ENCODE data around the gene PPP1R12B. TPM values are rescaled to one million over a fixed set of nuclear protein-coding genes. Genes with fewer than 3 reads are reported as not detected.
"Not testable (repeated sequence)": the region's sequence is repeated elsewhere in the genome, so short reads cannot be mapped to it uniquely, and the experiment has no call there.

The PPP1R12B gene
- polyA plus RNA-seq, 3 donors from 2014 or later: 3.8 to 8.3 (median 4.3) TPM

GRCh38 chr1:202628646-202629215, 280.2 kb downstream of the PPP1R12B start:
- H3K27ac Mint-ChIP-seq: peak overlapping the region; percentile 53 to 82 (median 76)
- no peaks in the 10 kb centered on the region for H3K9me3 Mint-ChIP-seq
- no peaks in the 10 kb centered on the region for H3K36me3 Mint-ChIP-seq
- no peak for DNase-seq
- peaks cover 3 to 9% (median 5%) of the 10 kb centered on the region in 3 donors for H3K27me3 Mint-ChIP-seq (ENCODE audit: low read depth in 3 of 3)
- H3K4me1 Mint-ChIP-seq: peaks cover 56 to 57% of the 10 kb centered on the region in 2 donors
- H3K4me3 Mint-ChIP-seq: peak overlapping the region; percentile 62 to 87 (median 73)

DNA sequence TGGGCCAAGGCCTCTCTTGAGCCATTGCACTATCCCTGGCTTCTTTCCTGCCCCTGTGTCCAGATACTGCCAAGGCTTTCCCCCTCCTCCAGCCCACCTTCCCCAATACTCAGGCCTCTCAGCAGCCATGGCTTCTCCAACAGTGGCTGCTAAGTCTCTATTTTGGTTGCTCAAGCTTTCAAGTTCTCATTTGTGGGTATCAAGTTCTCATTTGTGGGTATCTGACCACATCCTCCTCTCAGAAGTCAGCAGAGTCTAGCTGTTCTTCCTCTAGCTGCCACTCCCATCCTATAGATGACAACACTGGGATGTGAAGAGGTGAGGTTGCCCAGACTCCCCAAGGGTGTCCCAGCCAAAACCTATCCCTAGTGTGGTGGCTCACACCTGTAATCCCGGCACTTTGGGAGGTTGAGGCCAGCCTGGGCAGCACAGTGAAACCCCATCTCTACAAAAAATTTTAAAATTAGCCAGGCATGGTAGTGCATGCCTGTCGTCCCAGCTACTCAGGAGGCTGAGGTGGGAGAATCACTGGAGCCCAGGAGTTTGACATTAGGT, 280.8 kb downstream of the PPP1R12B start:
- peak; percentile 71 to 77 (median 75) for DNase-seq
- H3K4me3 Mint-ChIP-seq: peak overlapping the region; percentile 62 to 87 (median 73)
- H3K36me3 Mint-ChIP-seq; H3K9me3 Mint-ChIP-seq; H3K27me3 Mint-ChIP-seq (ENCODE audit: low read depth in 3 of 3): not testable (repeated sequence)
- H3K27ac Mint-ChIP-seq: peak overlapping the region; percentile 53 to 82 (median 76)
- peaks cover 56 to 57% of the 10 kb centered on the region in 2 donors for H3K4me1 Mint-ChIP-seq

GRCh38 chr1:202630096-202630495, 281.6 kb downstream of the PPP1R12B start:
- Mint-ChIP-seq H3K27me3 (ENCODE audit: low read depth in 3 of 3) (peaks cover 3 to 15% (median 5%) of the 10 kb centered on the region in 3 donors), H3K4me3 (peak overlapping the region in 3 of 5 donors; percentile 47 to 71 (median 57)), H3K4me1 (peaks cover 56 to 57% of the 10 kb centered on the region in 2 donors)
- DNase-seq, H3K36me3 Mint-ChIP-seq, H3K9me3 Mint-ChIP-seq, H3K27ac Mint-ChIP-seq: not testable (repeated sequence)

DNA sequence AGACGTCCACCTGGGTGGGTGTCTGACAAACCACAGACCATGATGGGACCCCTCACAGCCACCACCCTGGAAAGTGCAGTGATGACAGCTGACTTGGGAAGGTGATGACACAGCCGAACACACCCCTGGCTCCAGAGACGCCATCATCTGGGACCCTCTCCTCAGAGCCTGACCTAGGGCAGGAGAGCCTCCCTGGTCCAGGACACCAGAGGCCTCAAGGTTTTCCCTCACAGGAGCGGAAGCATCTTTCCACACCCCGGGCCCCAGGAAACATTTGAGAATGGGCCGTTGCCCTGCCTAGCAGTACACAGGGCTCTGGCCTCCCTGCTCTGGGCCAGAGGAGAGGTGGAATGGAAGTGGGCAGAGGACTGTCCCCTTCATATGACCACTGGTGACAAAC, 282.0 kb downstream of the PPP1R12B start:
- Mint-ChIP-seq H3K4me1 (peaks cover 55% of the 10 kb centered on the region in 2 donors), H3K27me3 (ENCODE audit: low read depth in 3 of 3) (peaks cover 3 to 15% (median 5%) of the 10 kb centered on the region in 3 donors), H3K36me3 (no peaks in the 10 kb centered on the region), H3K27ac (no peak overlapping the region), H3K4me3 (peak overlapping the region in 1 of 5 donors; percentile 30), H3K9me3 (no peaks in the 10 kb centered on the region)
- DNase-seq: no peak

DNA sequence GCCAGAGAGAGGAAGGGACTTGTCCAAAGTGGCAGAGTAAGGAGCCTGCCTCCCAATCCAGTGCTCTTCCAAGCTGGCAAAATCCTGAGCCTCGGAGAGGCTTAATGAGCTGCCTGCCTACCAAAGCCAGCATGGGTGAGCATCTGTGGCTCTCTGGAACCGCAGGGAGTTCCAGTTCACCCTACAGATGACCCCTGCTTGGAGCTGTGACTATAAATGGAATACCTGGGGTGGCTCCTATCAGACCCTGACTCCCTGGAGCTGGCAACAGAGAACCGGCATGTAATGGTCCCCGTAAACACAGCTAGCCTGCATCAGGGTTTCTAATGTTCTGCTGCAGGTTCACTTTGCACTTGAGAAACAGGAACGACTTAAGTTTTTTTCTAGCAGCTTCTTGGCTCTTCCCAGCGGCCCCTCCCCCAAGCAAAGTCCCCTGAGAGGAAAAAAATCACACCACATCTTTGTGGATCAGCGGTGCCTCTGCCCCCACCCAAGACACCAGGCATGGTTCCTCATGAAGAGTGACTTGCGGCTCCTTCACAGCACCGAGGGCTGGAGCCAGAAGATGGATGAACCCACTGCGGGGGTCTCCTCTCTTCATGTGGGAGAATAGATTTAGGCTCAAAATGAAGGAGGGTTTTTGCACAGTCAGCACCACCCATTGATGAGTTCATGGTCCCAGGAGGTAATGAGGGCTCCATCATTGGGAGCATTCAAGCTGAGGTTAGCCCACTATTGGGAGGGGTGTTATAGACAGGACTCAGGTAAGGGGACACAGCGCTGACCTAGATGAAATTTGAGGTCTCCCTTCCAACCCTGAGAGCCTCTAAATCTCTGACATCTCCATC, 282.8 kb downstream of the PPP1R12B start:
- Mint-ChIP-seq H3K36me3 (no peaks in the 10 kb centered on the region), H3K27ac (no peak overlapping the region), H3K4me3 (peak overlapping the region in 1 of 5 donors; percentile 30), H3K4me1 (peaks cover 51% of the 10 kb centered on the region in 2 donors), H3K9me3 (no peaks in the 10 kb centered on the region), H3K27me3 (ENCODE audit: low read depth in 3 of 3) (peaks cover 3 to 15% (median 7%) of the 10 kb centered on the region in 3 donors)
- no peak for DNase-seq

- Mint-ChIP-seq H3K4me1 (peaks cover 42 to 43% of the 10 kb centered on the region in 2 donors), H3K4me3 (no peak overlapping the region), H3K27ac (peak overlapping the region in 1 of 6 donors; percentile 20), H3K36me3 (no peaks in the 10 kb centered on the region), H3K27me3 (ENCODE audit: low read depth in 3 of 3) (peaks cover 3 to 15% (median 10%) of the 10 kb centered on the region in 3 donors), H3K9me3 (no peaks in the 10 kb centered on the region)
- DNase-seq: no peak
These were observed 283.7 kb downstream of the PPP1R12B start for GRCh38 chr1:202632241-202632640.

DNA sequence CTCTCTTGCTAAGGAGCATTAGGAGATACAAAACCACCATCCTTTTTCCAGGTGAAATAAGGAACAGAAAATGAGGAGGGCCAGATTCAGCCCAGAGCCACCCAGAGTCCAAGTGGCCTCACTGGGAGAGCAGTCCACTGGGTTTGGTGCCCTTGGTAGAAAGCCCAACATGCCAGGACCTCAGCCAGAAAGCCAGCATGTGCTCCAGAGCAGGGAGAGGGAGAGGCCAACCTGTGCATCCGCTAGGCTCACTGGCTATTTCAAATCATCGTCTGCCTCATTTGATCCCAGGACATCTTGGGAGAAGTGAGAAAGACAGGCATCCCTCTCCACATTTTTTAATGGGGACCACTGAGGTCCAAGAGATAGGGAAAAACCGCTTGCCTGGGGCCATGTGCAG, 287.7 kb downstream of the PPP1R12B start:
- H3K36me3 Mint-ChIP-seq, H3K27ac Mint-ChIP-seq, H3K9me3 Mint-ChIP-seq, DNase-seq, H3K4me3 Mint-ChIP-seq: not testable (repeated sequence)
- peaks cover 8 to 10% of the 10 kb centered on the region in 2 donors for H3K4me1 Mint-ChIP-seq
- peaks cover 11 to 16% (median 11%) of the 10 kb centered on the region in 3 donors for H3K27me3 Mint-ChIP-seq (ENCODE audit: low read depth in 3 of 3)

DNA sequence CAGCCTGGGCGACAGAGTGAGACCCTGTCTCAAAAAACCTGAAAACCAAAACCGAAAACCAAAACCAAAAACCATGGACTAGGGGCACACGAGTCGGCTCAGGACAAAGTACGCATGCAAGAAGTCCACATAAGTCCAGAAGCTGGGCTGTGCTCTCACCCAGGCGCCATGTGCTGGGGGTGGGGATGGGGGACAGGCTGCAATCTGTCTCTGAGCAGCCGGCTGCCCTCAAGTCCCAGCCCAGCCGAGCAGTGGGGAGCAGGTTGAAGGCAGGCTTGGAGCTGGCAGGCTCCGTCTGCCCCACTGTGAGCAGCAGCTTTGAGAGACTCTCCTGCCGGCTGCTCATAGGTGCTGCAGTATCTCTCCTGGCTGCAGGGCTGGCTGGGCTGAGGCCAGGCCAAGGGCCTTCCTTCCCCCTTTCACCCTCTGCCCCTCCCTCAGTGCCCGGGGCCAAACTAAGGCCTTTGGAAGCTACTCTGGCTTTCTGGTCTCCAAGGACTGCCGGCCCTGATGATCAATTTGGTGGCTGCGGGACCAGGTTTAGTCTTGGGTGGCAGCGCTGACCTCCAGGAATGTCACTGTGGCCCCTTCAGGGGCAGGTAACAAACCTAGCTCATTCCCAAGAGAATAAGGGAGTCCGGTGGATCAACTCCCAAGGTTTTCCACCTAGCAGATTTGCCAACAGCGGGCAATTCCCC, 289.0 kb downstream of the PPP1R12B start:
- not testable (repeated sequence) for H3K36me3 Mint-ChIP-seq, H3K9me3 Mint-ChIP-seq, H3K4me3 Mint-ChIP-seq, DNase-seq, H3K27ac Mint-ChIP-seq
- peaks cover 10 to 22% (median 16%) of the 10 kb centered on the region in 3 donors for H3K27me3 Mint-ChIP-seq (ENCODE audit: low read depth in 3 of 3)
- H3K4me1 Mint-ChIP-seq: peaks cover 13 to 15% of the 10 kb centered on the region in 2 donors

DNA sequence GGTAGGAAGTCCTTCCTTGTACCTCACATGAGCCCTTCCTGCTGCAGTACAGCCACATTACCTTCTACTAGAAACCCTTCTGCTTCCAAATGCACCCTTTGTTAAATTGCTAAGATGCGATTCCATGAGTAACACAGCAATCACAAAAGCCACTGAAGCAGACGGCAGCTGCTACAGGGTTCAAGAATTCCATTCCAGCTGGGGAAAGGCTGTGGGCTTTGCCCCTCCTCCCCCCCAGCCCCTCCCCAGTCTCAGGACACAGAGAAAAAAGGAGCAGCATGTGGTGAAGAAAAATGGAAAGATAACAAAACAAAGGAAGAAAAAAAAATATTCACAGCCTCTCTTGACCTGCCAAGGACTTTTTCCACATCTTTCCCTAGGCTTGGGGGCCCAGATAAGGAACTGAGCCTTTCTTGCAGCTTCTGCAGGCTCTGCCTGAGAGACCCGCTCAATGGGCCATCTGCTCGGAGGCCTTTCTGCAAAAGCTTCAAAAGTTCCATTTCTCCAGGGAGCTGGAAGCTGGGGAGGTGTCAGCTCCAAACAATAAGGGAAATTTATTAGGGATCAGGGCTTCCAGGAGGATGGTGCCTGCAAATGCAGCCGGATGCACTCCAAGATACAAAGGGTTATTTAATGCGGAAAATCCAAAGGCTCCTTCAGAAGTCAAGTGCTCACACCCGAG, 289.7 kb downstream of the PPP1R12B start:
- no peak for DNase-seq
- H3K27ac Mint-ChIP-seq: no peak overlapping the region
- peaks cover 19 to 21% of the 10 kb centered on the region in 2 donors for H3K4me1 Mint-ChIP-seq
- H3K36me3 Mint-ChIP-seq: peaks cover 0 to 5% (median 0%) of the 10 kb centered on the region in 3 donors
- H3K4me3 Mint-ChIP-seq: no peak overlapping the region
- no peaks in the 10 kb centered on the region for H3K9me3 Mint-ChIP-seq
- H3K27me3 Mint-ChIP-seq (ENCODE audit: low read depth in 3 of 3): peaks cover 11 to 22% (median 13%) of the 10 kb centered on the region in 3 donors

- H3K9me3 Mint-ChIP-seq, H3K4me3 Mint-ChIP-seq, DNase-seq, H3K36me3 Mint-ChIP-seq, H3K27ac Mint-ChIP-seq: not testable (repeated sequence)
- Mint-ChIP-seq H3K4me1 (peaks cover 25 to 26% of the 10 kb centered on the region in 2 donors), H3K27me3 (ENCODE audit: low read depth in 3 of 3) (peaks cover 11 to 25% (median 11%) of the 10 kb centered on the region in 3 donors)
These were observed 290.3 kb downstream of the PPP1R12B start for GRCh38 chr1:202638701-202639305.

- Mint-ChIP-seq H3K4me1 (peaks cover 28 to 31% of the 10 kb centered on the region in 2 donors), H3K4me3 (no peak overlapping the region), H3K36me3 (peaks cover 0 to 5% (median 0%) of the 10 kb centered on the region in 3 donors), H3K27me3 (ENCODE audit: low read depth in 3 of 3) (peaks cover 10 to 28% (median 15%) of the 10 kb centered on the region in 3 donors), H3K27ac (no peak overlapping the region), H3K9me3 (no peaks in the 10 kb centered on the region)
- no peak for DNase-seq
These were observed 291.0 kb downstream of the PPP1R12B start for GRCh38 chr1:202639500-202639899.

DNA sequence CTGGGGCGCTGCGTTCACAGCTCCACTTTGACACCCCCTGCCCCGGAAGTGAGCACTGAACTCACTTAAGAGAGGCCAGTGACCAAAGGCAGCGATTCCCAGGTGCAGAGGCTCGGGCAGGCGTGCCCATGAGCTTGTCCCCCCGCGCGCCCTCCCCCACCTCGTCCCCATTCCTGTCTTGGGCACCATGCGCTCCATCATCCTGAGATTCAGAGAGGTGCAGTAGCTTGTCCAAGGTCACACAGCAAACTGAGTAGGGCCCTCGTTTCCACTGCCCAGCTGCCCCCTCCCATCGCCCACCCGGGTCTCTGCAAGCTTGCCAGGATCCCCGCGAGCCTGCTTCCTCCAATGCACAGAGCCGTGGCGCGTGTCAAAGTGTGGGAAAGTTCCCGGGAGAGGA, 293.7 kb downstream of the PPP1R12B start:
- no peaks in the 10 kb centered on the region for H3K9me3 Mint-ChIP-seq
- peaks cover 28 to 33% of the 10 kb centered on the region in 2 donors for H3K4me1 Mint-ChIP-seq
- H3K36me3 Mint-ChIP-seq: peaks cover 0 to 5% (median 0%) of the 10 kb centered on the region in 3 donors
- H3K4me3 Mint-ChIP-seq: peak overlapping the region in 4 of 5 donors; percentile 44 to 83 (median 73)
- H3K27ac Mint-ChIP-seq: no peak overlapping the region
- DNase-seq: no peak
- peaks cover 11 to 29% (median 12%) of the 10 kb centered on the region in 3 donors for H3K27me3 Mint-ChIP-seq (ENCODE audit: low read depth in 3 of 3)

Measured in immature natural killer cell (primary cell).